ENCODE results near the gene SLC35F3.

SLC35F3 gene

GRCh38 chr1:234330843-234331215 lies 426.4 kb downstream of the SLC35F3 start:
- DNase-seq, result no peak

DNA sequence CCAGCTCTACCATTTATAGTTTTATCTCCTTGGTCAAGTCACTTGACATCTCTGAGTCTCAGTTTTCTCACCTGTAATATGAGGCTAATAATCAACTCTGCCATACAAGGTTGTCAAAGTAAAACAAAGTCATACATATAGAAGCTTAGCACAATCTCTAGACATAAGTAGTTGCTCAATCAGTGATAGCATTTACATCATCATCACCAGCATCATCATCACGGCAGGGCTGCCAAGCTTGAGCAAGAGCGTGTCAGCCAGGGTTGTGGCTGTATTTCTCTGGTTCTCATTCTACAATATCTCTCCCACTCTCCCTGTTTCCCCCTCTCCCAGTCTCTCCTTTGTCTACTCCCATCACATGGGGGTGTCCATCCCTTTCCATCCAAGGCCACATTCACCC lies 427.0 kb downstream of the SLC35F3 start:
- no peak for DNase-seq

DNA sequence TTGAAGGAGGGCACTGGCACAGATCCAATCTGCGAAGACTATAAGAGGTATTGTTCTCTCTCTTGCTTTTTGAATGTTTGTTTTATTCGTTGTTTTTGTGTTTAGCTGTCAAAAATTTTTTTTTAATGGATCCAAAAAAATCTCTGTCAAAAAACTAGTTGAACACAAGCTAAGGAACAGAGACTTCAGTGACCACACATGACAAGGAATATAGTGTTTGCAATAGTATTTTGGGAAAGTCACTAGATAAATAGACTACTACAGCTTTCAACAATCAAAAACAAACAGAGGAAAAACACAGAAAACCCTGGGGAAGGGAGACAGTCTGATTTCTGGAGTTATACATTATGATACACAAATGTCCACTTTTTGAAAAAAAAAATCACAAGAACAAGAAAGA lies 431.9 kb downstream of the SLC35F3 start:
- DNase-seq, result no peak

GRCh38 chr1:234337233-234337632 lies 432.8 kb downstream of the SLC35F3 start:
- DNase-seq, result no peak

DNA sequence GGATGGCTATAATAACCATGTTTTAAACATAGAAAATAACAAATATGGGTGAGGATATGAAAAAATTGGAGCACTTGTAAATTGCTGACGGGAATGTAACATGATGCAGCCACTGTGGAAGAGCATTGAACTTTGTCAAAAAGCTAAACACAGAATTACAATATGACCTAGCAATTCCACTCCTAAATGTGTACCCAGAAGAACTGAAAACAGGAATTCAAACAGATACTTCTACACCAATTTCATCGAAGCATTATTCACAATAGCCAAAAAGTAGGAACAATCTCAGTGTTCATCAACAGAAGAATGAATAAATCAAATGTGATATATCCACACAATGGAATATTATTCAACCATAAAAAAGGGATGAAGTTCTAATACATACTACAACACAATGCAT lies 436.1 kb downstream of the SLC35F3 start:
- DNase-seq, result no peak

GRCh38 chr1:234342774-234343173 lies 438.3 kb downstream of the SLC35F3 start:
- DNase-seq, result no peak

- no peak for DNase-seq
Measured at GRCh38 chr1:234345237-234345636, 440.8 kb downstream of the SLC35F3 start.

- DNase-seq, result no peak
Measured at GRCh38 chr1:234348964-234349363, 444.5 kb downstream of the SLC35F3 start.

GRCh38 chr1:234355782-234356510 lies 451.5 kb downstream of the SLC35F3 start:
- no peak for DNase-seq

GRCh38 chr1:234356615-234357269 lies 452.3 kb downstream of the SLC35F3 start:
- peak; percentile 49 for DNase-seq

DNA sequence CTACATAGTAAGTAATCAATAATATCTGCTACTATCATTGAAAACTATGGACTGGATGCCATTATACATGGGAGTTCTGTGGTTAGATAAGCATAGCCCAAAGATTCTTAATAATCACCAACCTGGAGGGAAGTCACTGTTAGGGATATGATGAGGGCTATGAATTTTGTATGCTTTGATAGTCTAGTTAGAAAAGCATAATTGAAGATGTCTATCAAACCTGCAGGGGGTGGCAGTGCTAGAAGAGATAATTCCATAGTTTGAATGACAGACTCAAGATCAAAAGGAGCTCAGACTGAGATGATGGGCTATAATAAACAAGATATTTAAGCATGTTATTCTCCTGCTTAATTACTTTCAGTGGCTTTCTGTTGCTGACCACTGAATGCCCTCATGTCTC lies 453.4 kb downstream of the SLC35F3 start:
- DNase-seq, result no peak

DNA sequence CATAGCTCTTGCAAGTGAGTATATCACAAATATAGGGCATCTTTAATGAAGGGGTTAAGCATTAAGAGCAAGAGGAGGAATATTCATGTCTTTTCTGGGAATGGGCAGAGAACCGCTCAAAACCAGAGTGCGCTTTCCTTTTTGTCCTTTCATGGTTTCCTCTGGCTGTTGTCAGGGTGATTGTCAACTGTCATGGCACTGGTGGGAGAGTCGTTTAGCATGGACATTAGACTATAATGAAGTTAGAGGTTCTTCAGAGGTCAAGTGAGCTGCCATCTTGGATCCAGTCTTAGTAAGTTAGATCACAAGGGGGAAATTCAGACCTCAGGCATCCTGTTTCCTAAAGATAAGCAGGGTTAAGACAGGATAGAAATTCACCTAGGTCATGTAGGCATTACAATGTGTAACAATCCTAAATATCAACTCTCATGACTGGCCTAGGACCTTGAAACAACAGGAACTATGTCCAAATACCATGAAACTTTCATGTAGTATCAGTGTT lies 456.7 kb downstream of the SLC35F3 start:
- DNase-seq, result no peak

DNA sequence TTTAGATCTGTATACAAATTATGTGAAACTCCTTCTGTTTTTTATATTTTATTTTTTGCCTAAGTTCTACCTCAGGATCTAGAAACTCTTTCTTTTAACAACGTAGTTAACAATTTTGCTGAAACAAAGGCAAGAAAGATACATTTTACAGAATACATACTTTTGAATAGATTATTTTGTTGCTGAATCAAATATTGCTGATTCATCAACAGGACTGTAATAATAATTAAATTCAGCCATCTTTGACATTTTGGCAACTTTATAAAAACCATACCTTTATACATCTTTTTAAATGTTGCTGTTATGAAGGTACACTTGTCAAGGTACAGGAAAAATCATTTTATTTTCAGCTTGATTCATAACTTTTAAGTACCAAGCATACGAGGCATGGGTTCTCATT lies 458.1 kb downstream of the SLC35F3 start:
- no peak for DNase-seq

GRCh38 chr1:234368320-234369032 lies 464.0 kb downstream of the SLC35F3 start:
- DNase-seq, result peak; percentile 31

DNA sequence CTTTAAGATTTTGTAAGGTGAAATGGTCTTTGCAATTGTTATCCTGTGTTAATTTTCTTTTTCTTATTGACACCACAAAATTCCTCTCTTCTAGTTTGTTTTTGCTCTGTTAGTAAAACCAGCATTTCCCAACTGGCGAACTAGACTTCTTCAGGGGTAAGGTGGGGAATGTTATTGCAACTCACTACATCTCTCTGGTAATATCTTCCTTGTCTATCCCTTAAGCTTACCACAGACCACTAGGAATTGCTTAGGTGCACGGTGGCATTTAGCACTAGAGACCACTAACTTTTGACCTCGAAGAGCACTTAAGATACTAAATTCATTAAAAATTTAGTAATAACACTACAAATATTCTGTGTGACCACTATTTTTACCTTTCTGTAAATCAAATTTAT lies 464.6 kb downstream of the SLC35F3 start:
- DNase-seq, result no peak

DNA sequence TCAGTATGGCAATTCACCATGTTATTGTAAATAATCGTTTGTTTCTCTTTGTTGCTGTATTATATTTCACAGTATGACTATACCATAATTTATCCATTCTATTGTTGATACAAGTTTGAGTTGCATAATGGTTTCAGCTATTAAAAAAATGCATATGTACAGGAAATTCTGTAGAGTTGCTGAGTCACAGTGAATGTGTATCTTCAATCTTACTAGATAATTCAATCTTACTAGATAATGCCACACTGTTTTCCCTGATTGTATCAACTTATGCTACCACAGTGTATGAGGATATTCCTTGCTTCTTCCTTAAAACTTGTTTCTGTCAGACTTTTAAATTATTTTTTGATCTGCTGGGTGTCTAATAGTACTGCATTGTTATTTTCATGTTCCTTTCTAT lies 465.3 kb downstream of the SLC35F3 start:
- no peak for DNase-seq

GRCh38 chr1:234371414-234371813 lies 466.9 kb downstream of the SLC35F3 start:
- no peak for DNase-seq

DNA sequence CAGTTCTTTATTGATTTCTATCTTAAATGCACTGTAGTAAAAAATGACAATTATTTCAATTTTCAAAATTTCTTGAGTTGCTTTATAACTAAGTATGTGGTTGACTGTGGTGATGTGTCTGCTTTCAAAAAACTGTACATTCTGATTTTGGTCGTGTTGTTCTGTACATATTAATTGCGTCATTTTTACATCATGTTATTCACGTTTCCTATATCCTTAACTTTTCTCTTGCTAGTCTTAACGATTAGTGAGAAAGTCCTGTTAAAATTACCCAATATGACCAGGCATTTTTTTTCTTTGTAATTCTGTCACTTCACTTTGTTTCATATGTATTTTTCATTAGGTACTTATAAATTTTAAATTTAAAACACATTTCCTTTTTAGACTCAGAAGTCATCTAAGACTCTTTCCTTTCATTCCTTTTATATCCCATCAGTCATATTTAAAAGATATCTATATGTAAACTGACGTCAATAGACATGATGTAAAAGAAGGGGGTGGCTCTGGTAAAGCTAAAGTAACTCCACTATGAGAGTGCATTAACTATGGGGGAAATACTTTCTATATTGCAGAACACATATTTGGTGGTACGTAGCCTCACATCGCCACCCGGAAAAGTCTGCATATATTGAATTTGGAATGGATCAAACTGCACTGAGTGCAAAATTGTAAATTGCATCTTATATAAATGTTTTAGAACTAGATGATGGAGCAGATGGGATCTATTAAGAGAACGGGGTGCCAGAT lies 467.7 kb downstream of the SLC35F3 start:
- no peak for DNase-seq

DNA sequence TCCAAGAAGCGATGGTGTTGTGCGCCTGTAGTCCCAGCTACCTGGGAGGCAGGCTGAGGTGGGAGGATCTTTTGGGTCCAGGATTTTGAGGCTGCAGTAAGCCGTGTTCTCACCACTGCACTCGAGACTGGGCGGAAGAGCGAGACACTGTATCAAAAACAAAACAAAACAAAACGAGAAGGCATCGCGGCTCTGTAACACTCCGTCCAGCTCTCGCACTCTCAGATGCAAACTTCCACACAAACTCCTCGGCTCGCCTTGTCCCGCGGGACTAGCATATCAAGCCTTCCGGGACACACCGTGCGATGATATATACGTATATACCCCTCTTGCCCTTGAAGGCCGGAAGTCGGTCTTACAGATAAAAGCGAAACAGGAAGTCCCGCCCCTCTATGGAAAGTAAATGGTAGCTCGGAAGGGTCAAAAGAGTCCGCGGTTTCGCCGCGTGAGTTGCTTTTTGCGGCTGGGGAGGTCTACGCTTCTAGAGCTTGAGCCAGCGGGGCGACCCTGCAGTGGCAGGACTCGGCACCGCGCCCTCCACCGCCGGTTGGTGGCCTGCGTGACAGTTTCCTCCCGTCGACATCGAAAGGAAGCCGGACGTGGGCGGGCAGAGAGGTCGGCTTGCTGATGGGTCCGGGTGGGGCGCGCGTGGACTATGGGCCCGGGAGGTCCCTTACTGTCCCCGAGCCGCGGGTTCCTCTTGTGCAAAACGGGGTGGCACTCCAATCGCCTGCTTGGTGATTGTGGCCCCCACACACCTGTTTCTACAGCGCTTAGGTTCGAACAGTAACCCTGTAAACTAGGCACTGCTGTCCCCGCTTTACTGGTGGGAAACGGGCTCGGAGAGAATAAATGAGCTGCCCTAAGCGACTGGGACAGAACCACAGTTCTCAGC lies 468.8 kb downstream of the SLC35F3 start, which contains the start of gene COA6:
Gene COA6, plus strand, starts transcription at position 393 of the 895 bp plus-strand sequence. Its CDS starts 11 bp downstream, at position 404.
- peak; percentile 86 for DNase-seq

- DNase-seq, result no peak
Measured at GRCh38 chr1:234373959-234374254, 469.4 kb downstream of the SLC35F3 start.

All from activated CD4-positive, alpha-beta T cell treated with anti-CD3 and anti-CD28 coated beads, Interleukin-2, amount 50 U/mL, for 1 hour (primary cell).